ENCODE measurements around the gene SAMD10.
A peak's percentile ranks its signal among the peaks of the same experiment; 100 is the strongest.
"Not testable (repeated sequence)": the region's sequence is repeated elsewhere in the genome, so short reads cannot be mapped to it uniquely, and the experiment has no call there.

Gene SAMD10

GRCh38 chr20:63978319-63979228 is 868 bp downstream of the SAMD10 start:
- CTCF ChIA-PET = interaction anchor here (0.6 to 2.3 kb wide), 6 partner anchors 11 to 100 kb away, joined by 3 to 89 read pairs (median 12); partner anchors contain the start of genes C20orf204, OPRL1 and RGS19
- no peaks in the 10 kb centered on the region for H3K27me3 Mint-ChIP-seq
- peaks cover 27% of the 10 kb centered on the region for H3K36me3 Mint-ChIP-seq
- peak; percentile 72 for DNase-seq
- peak overlapping the region; percentile 78 for H3K4me3 Mint-ChIP-seq
- H3K4me1 Mint-ChIP-seq = peaks cover 70% of the 10 kb centered on the region
- H3K9me3 Mint-ChIP-seq = no peaks in the 10 kb centered on the region
- H3K27ac Mint-ChIP-seq = peak overlapping the region; percentile 89

GRCh38 chr20:63977739-63978276 is 1.6 kb downstream of the SAMD10 start:
- CTCF ChIA-PET = interaction anchor here (0.6 to 2.0 kb wide), 3 partner anchors 12 to 61 kb away, joined by 3 to 17 read pairs (median 4); no protein-coding TSS in a partner anchor
- peak overlapping the region; percentile 89 for H3K27ac Mint-ChIP-seq
- H3K27me3 Mint-ChIP-seq = no peaks in the 10 kb centered on the region
- peaks cover 69% of the 10 kb centered on the region for H3K4me1 Mint-ChIP-seq
- peak; percentile 61 for DNase-seq
- H3K9me3 Mint-ChIP-seq = no peaks in the 10 kb centered on the region
- H3K4me3 Mint-ChIP-seq = peak overlapping the region; percentile 78
- peaks cover 23% of the 10 kb centered on the region for H3K36me3 Mint-ChIP-seq

GRCh38 chr20:63976980-63977738 is 2.3 kb downstream of the SAMD10 start:
- DNase-seq = no peak
- Mint-ChIP-seq H3K4me3 (peak overlapping the region; percentile 78), H3K9me3 (no peaks in the 10 kb centered on the region), H3K36me3 (peaks cover 19% of the 10 kb centered on the region), H3K27ac (peak overlapping the region; percentile 89), H3K4me1 (peaks cover 69% of the 10 kb centered on the region), H3K27me3 (no peaks in the 10 kb centered on the region)
- CTCF ChIA-PET = interaction anchor here (0.6 to 2.0 kb wide), 3 partner anchors 13 to 61 kb away, joined by 3 to 17 read pairs (median 4); no protein-coding TSS in a partner anchor

- Mint-ChIP-seq H3K4me1 (peaks cover 68% of the 10 kb centered on the region), H3K36me3 (peaks cover 16% of the 10 kb centered on the region), H3K27ac (peak overlapping the region; percentile 69), H3K4me3 (peak overlapping the region; percentile 5)
- DNase-seq, H3K9me3 Mint-ChIP-seq, H3K27me3 Mint-ChIP-seq: not testable (repeated sequence)
- CTCF ChIA-PET = interaction anchor here (1.4 to 2.0 kb wide), 3 partner anchors 29 to 439 kb away, joined by 4 to 17 read pairs (median 4); no protein-coding TSS in a partner anchor
These were observed 2.9 kb downstream of the SAMD10 start for GRCh38 chr20:63976511-63976910.

GRCh38 chr20:63974402-63975200 is 4.8 kb downstream of the SAMD10 start:
- Mint-ChIP-seq H3K27ac (no peak overlapping the region), H3K27me3 (peaks cover 13% of the 10 kb centered on the region), H3K9me3 (no peaks in the 10 kb centered on the region)

GRCh38 chr20:63973636-63974401 is 5.6 kb downstream of the SAMD10 start:
- H3K4me1 Mint-ChIP-seq = peaks cover 58% of the 10 kb centered on the region
- H3K27ac Mint-ChIP-seq = no peak overlapping the region
- no peaks in the 10 kb centered on the region for H3K9me3 Mint-ChIP-seq
- H3K4me3 Mint-ChIP-seq = no peak overlapping the region
- CTCF ChIA-PET = interaction anchor here (0.9 to 2.8 kb wide), 15 partner anchors 9 to 532 kb away, joined by 3 to 17 read pairs (median 4); partner anchors contain the start of genes ARFRP1 and ZGPAT
- H3K27me3 Mint-ChIP-seq = peaks cover 16% of the 10 kb centered on the region
- peak; percentile 82 for DNase-seq
- H3K36me3 Mint-ChIP-seq = peaks cover 16% of the 10 kb centered on the region

More at GRCh38 chr20:63974402-63975200, 4.8 kb downstream of the SAMD10 start:
- Mint-ChIP-seq H3K4me3 (no peak overlapping the region), H3K4me1 (peaks cover 55% of the 10 kb centered on the region), H3K36me3 (peaks cover 16% of the 10 kb centered on the region)
- CTCF ChIA-PET = interaction anchor here (0.9 to 2.8 kb wide), 11 partner anchors 8 to 533 kb away, joined by 3 to 17 read pairs (median 4); partner anchors contain the start of genes ARFRP1, TPD52L2 and ZGPAT
- no peak for DNase-seq

GRCh38 chr20:63973160-63973479 is 6.3 kb downstream of the SAMD10 start:
- Mint-ChIP-seq H3K9me3 (no peaks in the 10 kb centered on the region), H3K36me3 (peaks cover 16% of the 10 kb centered on the region), H3K4me1 (peaks cover 60% of the 10 kb centered on the region), H3K27ac (no peak overlapping the region), H3K4me3 (no peak overlapping the region), H3K27me3 (peaks cover 19% of the 10 kb centered on the region)
- DNase-seq = no peak
- CTCF ChIA-PET = interaction anchor here (0.9 to 2.8 kb wide), 13 partner anchors 9 to 531 kb away, joined by 3 to 17 read pairs (median 4); partner anchors contain the start of genes ARFRP1 and ZGPAT

- Mint-ChIP-seq H3K4me3 (no peak overlapping the region), H3K27me3 (peaks cover 19% of the 10 kb centered on the region), H3K4me1 (peaks cover 56% of the 10 kb centered on the region), H3K36me3 (peaks cover 16% of the 10 kb centered on the region), H3K9me3 (no peaks in the 10 kb centered on the region), H3K27ac (no peak overlapping the region)
- CTCF ChIA-PET = interaction anchor here (0.7 to 1.8 kb wide), 7 partner anchors 8 to 433 kb away, joined by 3 to 7 read pairs (median 4); no protein-coding TSS in a partner anchor
- DNase-seq = no peak
These were observed 6.9 kb downstream of the SAMD10 start for GRCh38 chr20:63972312-63973159.

- H3K27ac Mint-ChIP-seq, H3K4me3 Mint-ChIP-seq, H3K9me3 Mint-ChIP-seq, DNase-seq: not testable (repeated sequence)
- peaks cover 50% of the 10 kb centered on the region for H3K4me1 Mint-ChIP-seq
- CTCF ChIA-PET = interaction anchor here (0.7 to 0.8 kb wide), 2 partner anchors 8 to 346 kb away, joined by 3 read pairs; no protein-coding TSS in a partner anchor
- peaks cover 19% of the 10 kb centered on the region for H3K27me3 Mint-ChIP-seq
- H3K36me3 Mint-ChIP-seq = peaks cover 15% of the 10 kb centered on the region
These were observed 7.5 kb downstream of the SAMD10 start for GRCh38 chr20:63971960-63972311.

GRCh38 chr20:63970714-63971431 is 8.6 kb downstream of the SAMD10 start:
- CTCF ChIA-PET = no interaction called here
- Mint-ChIP-seq H3K27me3 (peaks cover 19% of the 10 kb centered on the region), H3K4me1 (peaks cover 39% of the 10 kb centered on the region), H3K36me3 (peaks cover 10% of the 10 kb centered on the region), H3K4me3 (peak overlapping the region; percentile 68), H3K27ac (no peak overlapping the region), H3K9me3 (no peaks in the 10 kb centered on the region)
- no peak for DNase-seq

GRCh38 chr20:63969838-63970713 is 9.4 kb downstream of the SAMD10 start, which contains the start of gene ZNF512B:
Gene ZNF512B (minus strand): TSS chr20:63969930. CDS start chr20:63967950, 1,980 bp downstream.
- Mint-ChIP-seq H3K4me3 (peak within 1 kb of the TSS; percentile 83), H3K4me1 (peaks cover 39% of the 10 kb centered on the region), H3K27me3 (peaks cover 19% of the 10 kb centered on the region), H3K27ac (peak within 1 kb of the TSS; percentile 86), H3K9me3 (no peaks in the 10 kb centered on the region), H3K36me3 (peaks cover 10% of the 10 kb centered on the region)
- DNase-seq = peak; percentile 77
- CTCF ChIA-PET = no interaction called here
